SK-N-SH treated with all-trans-retinoic acid at 6 μM for 48 hours (cell line): ENCODE data around the gene TYK2.

Source experiments
- ATAC-seq: fragments of 200-7000 bp; cut with Tn5 transposase; 3 replicates; pipeline ENCODE4 v1.9.1; 2020; ENCODE audit warnings: mild to moderate bottlenecking, moderate library complexity
- ARNTL ChIP-seq: fragments of 450-650 bp; formaldehyde crosslinking; IDR thresholded peaks from 2 replicates; pipeline ENCODE4 v1.5.0; 2020; ENCODE audit warnings: low read depth, mild to moderate bottlenecking, moderate library complexity, borderline replicate concordance
- CSDC2 ChIP-seq: fragments of 250-450 bp; sonication (Bioruptor Pico); IDR thresholded peaks from 2 replicates; pipeline ENCODE4 v1.5.0; 2020; ENCODE audit warnings: mild to moderate bottlenecking, moderate library complexity
- CSRNP3 ChIP-seq: fragments of 250-450 bp; sonication (Bioruptor Pico); IDR thresholded peaks from 2 replicates; pipeline ENCODE4 v1.5.1; 2021; ENCODE audit warnings: mild to moderate bottlenecking, moderate library complexity
- ESRRG ChIP-seq: fragments of 250-450 bp; sonication (Bioruptor Pico); IDR thresholded peaks from 2 replicates; pipeline ENCODE4 v1.6.1; 2021; ENCODE audit warnings: mild to moderate bottlenecking
- GLIS3 ChIP-seq: fragments of 250-450 bp; sonication (Bioruptor Pico); IDR thresholded peaks from 2 replicates; pipeline ENCODE4 v1.5.0; 2020; ENCODE audit warnings: mild to moderate bottlenecking, moderate library complexity
- ISL1 ChIP-seq: fragments of 250-450 bp; sonication (Bioruptor Pico); IDR thresholded peaks from 2 replicates; pipeline ENCODE4 v2.1.2; 2022; ENCODE audit warnings: mild to moderate bottlenecking, moderate library complexity
- OSR1 ChIP-seq: fragments of 250-450 bp; sonication (Bioruptor Pico); IDR thresholded peaks from 2 replicates; pipeline ENCODE4 v1.8.0; 2022; ENCODE audit warnings: moderate library complexity, mild to moderate bottlenecking, inconsistent platforms
- POU6F1 ChIP-seq: fragments of 250-450 bp; sonication (Bioruptor Pico); IDR thresholded peaks from 2 replicates; pipeline ENCODE4 v1.8.0; 2021; ENCODE audit warnings: low read depth, mild to moderate bottlenecking, moderate library complexity, borderline replicate concordance
- PPARA ChIP-seq: fragments of 250-450 bp; sonication (Bioruptor Pico); IDR thresholded peaks from 2 replicates; pipeline ENCODE4 v1.5.0; 2020; ENCODE audit warnings: mild to moderate bottlenecking, borderline replicate concordance
- RARB ChIP-seq: fragments of 250-450 bp; sonication (Bioruptor Pico); IDR thresholded peaks from 2 replicates; pipeline ENCODE4 v1.8.0; 2021; ENCODE audit warnings: mild to moderate bottlenecking, moderate library complexity
- SNAI2 ChIP-seq: fragments of 250-450 bp; sonication (Bioruptor Pico); IDR thresholded peaks from 2 replicates; pipeline ENCODE4 v1.5.0; 2020; ENCODE audit warnings: mild to moderate bottlenecking, moderate library complexity
- TOX ChIP-seq: fragments of 250-450 bp; sonication (Bioruptor Pico); IDR thresholded peaks from 2 replicates; pipeline ENCODE4 v1.8.0; 2021; ENCODE audit warnings: mild to moderate bottlenecking, moderate library complexity, borderline replicate concordance
- ZFP3 ChIP-seq: fragments of 250-450 bp; sonication (Bioruptor Pico); IDR thresholded peaks from 2 replicates; pipeline ENCODE4 v1.5.0; 2020; ENCODE audit warnings: mild to moderate bottlenecking, moderate library complexity
- ZNF8 ChIP-seq: fragments of 450-650 bp; formaldehyde crosslinking; IDR thresholded peaks from 2 replicates; pipeline ENCODE4 v1.5.0; 2020; ENCODE audit warnings: mild to moderate bottlenecking, moderate library complexity
- TF ChIP-seq, protein P1 (sequence below): fragments of 250-450 bp; sonication (Bioruptor Pico); IDR thresholded peaks from 2 replicates; pipeline ENCODE4 v1.5.0; 2020; ENCODE audit warnings: mild to moderate bottlenecking, moderate library complexity
- TF ChIP-seq, protein P2 (sequence below): fragments of 250-450 bp; sonication (Bioruptor Pico); IDR thresholded peaks from 2 replicates; pipeline ENCODE4 v1.8.0; 2020; ENCODE audit warnings: mild to moderate bottlenecking, moderate library complexity, borderline replicate concordance

Gene TYK2

DNA sequence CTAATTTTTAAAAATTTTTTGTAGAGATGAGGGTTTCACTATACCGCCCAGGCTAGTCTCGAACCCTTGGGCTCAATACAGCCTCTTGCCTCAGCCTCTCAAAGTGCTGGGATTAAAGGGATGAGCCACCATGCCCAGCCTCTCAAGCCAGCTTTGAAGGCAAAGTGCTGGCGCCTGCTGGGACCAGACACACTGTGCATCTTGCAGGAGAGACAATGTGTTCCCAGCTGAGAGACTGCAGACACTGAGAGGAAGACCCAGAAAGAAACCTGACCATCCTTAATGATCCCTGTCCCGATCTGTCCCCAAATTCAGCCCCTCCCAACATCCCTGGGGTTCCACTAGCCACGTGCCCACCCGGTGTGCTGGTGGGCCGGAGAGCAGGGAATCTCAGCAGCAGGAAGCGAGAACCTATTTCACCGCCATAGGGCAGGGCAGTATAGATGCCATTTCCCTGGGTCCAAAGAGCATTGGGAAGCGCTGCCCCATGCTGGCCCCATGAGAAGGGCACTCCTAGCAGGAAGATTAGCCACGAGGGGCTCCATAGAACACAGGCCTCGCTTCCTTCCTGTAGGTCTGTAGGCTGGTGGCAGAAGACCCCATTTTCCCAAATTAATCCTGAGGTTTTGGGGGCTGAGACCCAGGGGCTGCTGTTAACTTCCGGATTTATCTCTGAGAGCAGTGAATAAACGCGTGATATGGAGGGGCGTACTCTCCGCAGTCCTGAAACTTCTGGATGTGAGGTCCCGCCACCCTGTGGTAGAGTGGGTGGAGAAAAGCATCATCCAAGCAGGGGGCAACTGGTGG is 48.0 kb downstream of the TYK2 start (continued):
- no peak for TF ChIP-seq TOX
- no peak for TF ChIP-seq PPARA (CRISPR knock-in tag)
- TF ChIP-seq ESRRG = no peak
- TF ChIP-seq, protein P1, sequence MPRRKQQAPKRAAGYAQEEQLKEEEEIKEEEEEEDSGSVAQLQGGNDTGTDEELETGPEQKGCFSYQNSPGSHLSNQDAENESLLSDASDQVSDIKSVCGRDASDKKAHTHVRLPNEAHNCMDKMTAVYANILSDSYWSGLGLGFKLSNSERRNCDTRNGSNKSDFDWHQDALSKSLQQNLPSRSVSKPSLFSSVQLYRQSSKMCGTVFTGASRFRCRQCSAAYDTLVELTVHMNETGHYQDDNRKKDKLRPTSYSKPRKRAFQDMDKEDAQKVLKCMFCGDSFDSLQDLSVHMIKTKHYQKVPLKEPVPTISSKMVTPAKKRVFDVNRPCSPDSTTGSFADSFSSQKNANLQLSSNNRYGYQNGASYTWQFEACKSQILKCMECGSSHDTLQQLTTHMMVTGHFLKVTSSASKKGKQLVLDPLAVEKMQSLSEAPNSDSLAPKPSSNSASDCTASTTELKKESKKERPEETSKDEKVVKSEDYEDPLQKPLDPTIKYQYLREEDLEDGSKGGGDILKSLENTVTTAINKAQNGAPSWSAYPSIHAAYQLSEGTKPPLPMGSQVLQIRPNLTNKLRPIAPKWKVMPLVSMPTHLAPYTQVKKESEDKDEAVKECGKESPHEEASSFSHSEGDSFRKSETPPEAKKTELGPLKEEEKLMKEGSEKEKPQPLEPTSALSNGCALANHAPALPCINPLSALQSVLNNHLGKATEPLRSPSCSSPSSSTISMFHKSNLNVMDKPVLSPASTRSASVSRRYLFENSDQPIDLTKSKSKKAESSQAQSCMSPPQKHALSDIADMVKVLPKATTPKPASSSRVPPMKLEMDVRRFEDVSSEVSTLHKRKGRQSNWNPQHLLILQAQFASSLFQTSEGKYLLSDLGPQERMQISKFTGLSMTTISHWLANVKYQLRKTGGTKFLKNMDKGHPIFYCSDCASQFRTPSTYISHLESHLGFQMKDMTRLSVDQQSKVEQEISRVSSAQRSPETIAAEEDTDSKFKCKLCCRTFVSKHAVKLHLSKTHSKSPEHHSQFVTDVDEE (CRISPR knock-in tag) = no peak

- TF ChIP-seq RARB (CRISPR knock-in tag) (no peak), CSDC2 (CRISPR knock-in tag) (no peak), ZNF8 (no peak), TOX (no peak), ISL1 (CRISPR knock-in tag) (no peak), ZFP3 (CRISPR knock-in tag) (no peak), GLIS3 (CRISPR knock-in tag) (no peak), POU6F1 (CRISPR knock-in tag) (no peak), CSRNP3 (no peak), OSR1 (CRISPR knock-in tag) (no peak), ARNTL (CRISPR knock-in tag) (no peak)
- TF ChIP-seq, protein P2, sequence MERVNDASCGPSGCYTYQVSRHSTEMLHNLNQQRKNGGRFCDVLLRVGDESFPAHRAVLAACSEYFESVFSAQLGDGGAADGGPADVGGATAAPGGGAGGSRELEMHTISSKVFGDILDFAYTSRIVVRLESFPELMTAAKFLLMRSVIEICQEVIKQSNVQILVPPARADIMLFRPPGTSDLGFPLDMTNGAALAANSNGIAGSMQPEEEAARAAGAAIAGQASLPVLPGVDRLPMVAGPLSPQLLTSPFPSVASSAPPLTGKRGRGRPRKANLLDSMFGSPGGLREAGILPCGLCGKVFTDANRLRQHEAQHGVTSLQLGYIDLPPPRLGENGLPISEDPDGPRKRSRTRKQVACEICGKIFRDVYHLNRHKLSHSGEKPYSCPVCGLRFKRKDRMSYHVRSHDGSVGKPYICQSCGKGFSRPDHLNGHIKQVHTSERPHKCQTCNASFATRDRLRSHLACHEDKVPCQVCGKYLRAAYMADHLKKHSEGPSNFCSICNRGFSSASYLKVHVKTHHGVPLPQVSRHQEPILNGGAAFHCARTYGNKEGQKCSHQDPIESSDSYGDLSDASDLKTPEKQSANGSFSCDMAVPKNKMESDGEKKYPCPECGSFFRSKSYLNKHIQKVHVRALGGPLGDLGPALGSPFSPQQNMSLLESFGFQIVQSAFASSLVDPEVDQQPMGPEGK (CRISPR knock-in tag) = no peak
- TF ChIP-seq, all 23 proteins: peak for 0
- no peak for ATAC-seq
Measured at GRCh38 chr19:10329555-10329954, 50.8 kb downstream of the TYK2 start.

DNA sequence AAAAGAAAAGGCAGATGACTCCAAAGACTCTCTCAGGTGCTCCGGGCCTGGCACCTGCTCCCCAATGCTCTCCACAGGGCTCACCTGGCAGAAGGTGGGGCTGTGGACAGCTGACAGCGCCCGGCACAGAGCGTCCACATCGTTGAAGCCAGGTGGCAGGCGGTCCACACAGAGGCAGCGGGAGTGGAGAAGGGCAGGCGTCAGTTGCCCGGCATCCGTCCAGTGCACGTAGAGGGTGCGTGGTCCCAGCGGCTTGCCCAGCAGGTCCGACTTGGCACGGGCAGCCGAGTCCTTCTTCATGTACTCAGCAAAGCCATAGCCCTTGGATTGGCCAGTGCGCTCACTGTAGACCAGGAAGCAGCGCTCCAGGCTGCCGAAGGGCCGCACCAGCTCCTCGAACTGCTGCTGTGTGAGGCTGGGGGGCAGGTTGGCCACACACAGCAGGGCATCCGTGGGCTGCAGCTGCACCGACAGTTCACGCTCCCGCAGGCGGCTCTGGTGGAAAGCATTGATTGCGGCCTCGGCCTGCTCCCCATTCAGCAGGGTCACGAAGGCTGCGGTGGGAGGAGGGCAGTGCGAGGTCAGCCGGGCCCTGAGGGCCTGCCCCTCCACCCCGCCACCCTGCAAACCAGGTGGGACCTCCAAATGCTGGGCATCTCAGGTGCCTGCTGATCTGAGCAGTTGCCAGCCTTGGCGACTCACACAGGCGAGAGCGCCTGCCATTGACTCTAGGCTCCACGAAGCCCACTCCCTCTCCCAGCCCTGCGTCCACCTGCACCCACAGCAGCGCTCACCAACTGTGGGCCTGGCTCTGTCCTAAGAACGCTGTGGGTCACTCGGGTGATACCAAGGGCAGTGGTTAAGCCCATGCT is 51.6 kb downstream of the TYK2 start:
- no peak for TF ChIP-seq ISL1 (CRISPR knock-in tag)
- no peak for TF ChIP-seq SNAI2 (CRISPR knock-in tag)
- no peak for TF ChIP-seq CSRNP3
- TF ChIP-seq, protein P1 (CRISPR knock-in tag) = no peak
- TF ChIP-seq PPARA (CRISPR knock-in tag) = no peak
- TF ChIP-seq, protein P2 (CRISPR knock-in tag) = no peak
- no peak for TF ChIP-seq RARB (CRISPR knock-in tag)
- no peak for TF ChIP-seq ESRRG
- no peak for TF ChIP-seq POU6F1 (CRISPR knock-in tag)
- no peak for ATAC-seq
